Measurements from ENCODE around the gene SVOPL.

Gene SVOPL

DNA sequence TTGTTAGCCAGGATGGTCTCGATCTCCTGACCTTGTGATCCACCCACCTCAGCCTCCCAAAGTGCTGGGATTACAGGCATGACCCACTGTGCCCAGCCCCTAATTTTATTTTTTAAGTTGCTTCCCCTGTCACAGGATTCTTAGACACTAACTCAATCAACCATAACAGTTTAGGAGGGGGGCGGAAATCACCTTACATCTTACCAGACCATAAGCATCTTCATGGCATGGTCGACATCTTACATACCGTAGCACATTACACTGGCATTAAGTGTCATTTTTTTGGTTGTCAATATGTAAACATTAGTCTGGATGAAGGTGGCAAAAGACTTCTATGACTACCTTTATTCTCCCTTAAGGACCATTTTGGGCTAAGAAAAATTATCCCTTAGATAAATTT, 145.5 kb downstream of the SVOPL start:
- no peak for DNase-seq

- DNase-seq, result no peak
Observed at GRCh38 chr7:138554674-138555073, 146.5 kb downstream of the SVOPL start.

GRCh38 chr7:138553805-138554204, 147.4 kb downstream of the SVOPL start:
- no peak for DNase-seq

DNA sequence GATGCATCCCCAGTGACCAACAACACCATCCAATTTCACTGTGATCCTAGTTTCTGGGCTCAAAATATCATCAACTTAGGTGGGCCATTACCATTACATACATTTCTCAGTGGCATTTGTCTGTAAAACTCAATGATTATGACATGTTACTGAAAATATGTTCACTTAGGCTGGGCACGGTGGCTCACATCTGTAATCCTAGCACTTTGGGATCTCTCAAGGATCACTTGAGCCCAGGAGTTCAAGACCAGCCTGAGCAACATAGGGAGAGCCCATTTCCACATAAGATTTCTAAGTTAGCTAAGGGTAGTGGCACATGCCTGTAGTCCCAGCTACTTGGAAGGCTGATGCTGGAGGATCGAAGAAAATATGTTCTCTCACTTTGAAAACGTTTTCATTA, 150.1 kb downstream of the SVOPL start:
- no peak for DNase-seq

DNA sequence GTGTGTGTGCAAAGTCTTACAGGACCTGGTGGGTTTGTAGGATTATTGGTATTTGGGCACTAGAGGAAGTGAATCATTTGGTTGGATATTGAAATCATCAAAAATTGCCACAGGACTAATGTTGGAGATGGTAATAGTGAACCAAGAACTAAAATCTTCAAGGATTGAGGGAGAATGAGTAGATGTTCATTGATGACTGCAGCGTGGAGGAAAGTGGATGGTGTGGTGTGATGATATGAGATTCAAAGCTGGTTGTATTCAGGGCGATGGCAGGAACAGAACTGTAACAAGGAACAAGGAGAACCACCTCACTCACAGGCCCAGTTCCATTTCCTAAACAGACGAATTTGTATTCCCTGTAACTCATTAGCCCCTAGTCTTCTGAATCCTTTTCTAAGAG, 150.8 kb downstream of the SVOPL start:
- no peak for DNase-seq

DNA sequence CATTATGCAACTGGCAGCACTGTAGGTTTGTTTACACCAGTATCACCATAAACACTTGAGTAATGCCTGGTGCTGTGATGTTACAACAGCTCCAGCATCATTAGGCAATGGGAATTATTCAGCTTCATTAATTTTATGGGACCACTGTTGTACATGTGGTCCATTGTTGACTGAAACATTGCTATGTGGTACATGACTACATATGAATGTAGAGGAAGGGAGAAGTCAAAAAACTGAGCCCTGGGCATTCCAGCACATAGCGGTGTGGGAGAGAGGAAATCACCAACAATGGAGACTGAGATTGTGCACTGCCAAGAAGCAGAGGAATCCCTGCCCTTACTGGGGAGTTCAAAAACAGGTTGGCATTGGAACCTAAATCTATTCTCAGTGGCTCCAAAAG, 152.1 kb downstream of the SVOPL start:
- DNase-seq, result no peak

GRCh38 chr7:138546829-138547228, 154.3 kb downstream of the SVOPL start:
- no peak for DNase-seq

DNA sequence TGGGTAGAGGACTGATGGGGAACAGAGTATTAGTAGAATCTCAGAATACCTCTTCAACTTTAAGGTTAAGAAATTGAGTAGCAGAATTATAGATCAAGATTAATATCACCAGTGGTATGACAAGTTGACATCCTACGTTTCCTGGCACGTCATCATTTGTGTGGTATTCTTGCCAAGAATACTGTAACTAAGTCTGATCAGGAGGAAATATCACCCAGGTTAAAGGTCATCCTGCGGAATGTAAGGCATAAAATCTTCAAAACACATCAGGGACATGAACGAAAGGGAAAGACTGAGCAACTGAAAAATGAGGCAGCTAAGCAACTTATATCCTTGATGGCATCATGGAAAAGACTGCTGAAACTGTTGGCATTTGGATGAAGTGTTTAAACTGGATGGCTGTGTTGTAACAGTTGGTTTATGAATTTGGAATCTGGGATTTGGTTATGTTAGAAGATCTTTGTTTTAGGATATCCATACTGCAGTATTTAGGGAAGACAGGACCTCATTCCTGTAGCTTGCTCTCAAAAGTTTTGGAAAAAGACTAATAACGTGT, 155.0 kb downstream of the SVOPL start:
- no peak for DNase-seq

DNA sequence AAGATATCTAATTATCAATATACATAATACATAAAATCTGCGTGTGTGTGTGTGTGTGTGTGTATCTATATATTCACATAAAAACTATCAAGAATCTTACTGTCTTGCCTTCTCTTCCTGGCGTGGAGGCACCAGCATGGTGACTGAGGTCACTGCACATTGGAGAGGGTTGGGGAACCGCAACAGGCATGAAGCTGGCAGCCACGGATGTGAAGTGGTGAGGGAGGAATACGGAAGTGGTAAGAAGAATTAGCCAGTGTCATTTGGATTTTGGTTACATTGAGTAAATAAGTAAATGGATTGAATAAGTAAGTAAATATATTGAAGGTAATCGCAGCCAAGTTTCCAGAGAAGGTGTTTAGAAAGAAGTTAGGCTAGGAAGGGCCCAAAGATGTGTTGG, 156.0 kb downstream of the SVOPL start:
- DNase-seq, result no peak

Data from effector CD4-positive, alpha-beta T cell (primary cell).